Activated CD4-positive, alpha-beta T cell treated with anti-CD3 and anti-CD28 coated beads for 1 hour (primary cell): ENCODE data around the gene SHANK1.

Experiments
- DNase-seq: peaks from one replicate; pipeline ENCODE4 v3.0.0-alpha.2; 2020

SHANK1 gene

DNA sequence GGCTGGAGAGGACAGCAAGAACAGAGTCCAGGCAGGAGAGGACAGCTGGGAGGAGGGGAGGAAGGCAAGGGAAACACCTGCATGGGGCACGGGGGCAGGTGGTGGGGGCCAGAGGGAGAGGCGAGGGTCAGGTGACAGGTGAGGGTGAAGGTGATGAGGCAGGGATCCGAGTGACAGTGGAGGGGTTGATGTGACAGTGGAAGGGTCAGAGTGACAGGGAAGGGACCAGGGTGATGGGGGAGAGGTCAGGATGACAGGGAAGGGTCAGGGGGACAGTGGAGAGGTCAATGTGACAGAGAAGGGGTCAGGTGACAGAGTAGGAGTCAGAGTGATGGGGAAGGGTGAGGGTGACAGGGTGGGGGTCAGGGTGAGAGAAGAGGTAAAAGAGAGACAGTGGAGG lies 41.3 kb downstream of the SHANK1 start:
- DNase-seq, result no peak

- DNase-seq, result no peak
Measured at GRCh38 chr19:50677636-50678035, 42.0 kb downstream of the SHANK1 start.

DNA sequence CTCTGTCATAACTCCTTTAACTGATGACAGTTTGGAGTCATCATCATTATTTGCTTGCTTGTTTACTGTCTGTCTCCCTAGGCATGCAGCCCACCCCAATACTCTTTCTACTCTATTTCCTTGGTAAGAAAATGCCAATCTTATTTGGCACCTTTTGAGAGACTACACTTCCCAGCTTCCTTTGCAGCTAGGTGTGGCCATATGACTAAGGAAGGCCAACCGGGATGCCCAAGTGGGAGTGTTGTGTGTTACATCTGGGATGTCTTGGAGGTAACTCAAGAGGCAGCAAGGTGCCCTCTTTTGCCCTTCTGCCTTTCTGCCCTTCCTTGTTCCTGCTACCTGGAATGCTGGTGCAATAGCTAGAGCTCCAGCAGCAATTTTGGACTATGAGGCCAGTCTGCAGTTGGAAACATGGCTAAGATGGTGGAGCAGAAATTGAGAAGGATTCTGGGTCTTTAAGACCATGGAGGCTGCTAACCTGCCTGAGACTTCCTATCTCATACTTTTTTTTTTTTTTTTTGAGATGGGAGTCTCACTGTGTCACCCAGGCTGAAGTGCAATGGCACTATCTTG lies 42.9 kb downstream of the SHANK1 start:
- no peak for DNase-seq

GRCh38 chr19:50673118-50673517 lies 46.5 kb downstream of the SHANK1 start:
- no peak for DNase-seq

DNA sequence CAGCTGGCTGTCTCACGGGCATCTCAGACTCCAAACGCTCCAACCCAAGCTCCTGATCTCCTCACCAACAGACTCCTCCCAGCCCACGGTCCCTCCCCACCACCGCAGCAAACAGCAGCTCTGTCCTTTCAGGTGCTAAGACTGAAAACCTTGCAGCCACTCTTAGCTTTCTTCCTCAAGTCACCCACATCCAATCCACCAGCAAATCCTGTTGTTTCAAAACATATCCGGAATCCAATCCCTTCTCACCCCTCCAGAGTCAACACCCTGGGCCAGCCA lies 49.6 kb downstream of the SHANK1 start:
- DNase-seq, result no peak

DNA sequence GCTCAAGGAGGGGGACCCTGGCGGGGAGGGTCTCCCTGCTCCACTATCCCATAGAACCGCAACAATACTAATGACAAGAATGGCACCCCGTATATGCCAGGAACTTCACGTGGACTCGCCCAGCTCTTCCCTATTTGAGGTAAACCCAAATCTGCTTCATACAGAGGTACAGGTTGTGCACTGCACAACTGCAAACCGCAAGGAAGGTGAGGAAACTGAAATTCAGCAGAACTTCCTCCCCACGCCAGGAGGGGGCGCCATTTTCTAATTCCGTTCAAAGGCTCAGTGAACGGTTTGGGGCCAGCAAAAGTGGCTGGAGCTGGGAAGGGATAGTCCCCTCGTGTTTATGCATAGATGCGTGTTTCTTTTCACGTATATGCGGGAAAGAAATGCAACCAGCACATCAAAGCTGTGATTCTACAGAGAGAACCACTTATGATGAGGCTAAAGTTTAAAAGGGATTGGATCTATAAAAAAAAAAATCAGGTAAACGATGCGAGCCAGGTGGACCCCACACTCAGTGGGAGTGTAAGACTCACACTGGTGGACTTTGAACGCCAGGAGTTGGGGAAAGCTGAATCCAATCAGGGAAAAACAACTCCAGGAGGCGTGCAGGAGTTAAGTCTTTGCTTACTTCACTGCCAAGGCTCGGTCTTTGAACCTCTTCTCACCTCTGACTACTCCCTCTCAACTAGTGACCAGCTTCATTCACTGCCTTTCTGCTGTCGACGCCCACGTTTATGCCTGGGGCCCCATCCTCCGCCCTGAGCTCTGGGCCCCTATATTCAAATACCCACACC lies 50.1 kb downstream of the SHANK1 start:
- DNase-seq, result no peak

GRCh38 chr19:50668879-50669278 lies 50.7 kb downstream of the SHANK1 start:
- no peak for DNase-seq

DNA sequence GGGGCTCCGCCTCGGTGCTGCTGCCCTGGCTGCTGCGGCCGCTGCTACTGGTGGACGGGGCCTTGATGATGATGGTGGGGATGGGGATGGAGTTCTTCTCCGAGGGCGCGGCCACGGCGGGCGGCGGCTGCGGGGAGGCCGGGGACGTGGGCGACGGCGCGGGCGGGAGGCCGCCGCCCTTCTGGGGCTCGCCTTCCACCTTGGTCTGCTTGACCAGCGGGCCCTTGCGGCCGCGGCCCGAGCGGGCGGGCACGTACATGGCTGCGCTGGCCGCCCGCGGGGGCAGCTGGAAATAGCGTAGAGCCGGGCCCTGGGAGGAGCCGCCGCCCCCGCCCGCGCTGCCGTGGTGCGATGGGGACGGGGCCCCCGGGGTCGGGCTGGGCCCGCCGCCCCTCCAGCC lies 51.2 kb downstream of the SHANK1 start:
- DNase-seq, result no peak

GRCh38 chr19:50667759-50668231 lies 51.8 kb downstream of the SHANK1 start:
- DNase-seq, result no peak

- DNase-seq, result no peak
Measured at GRCh38 chr19:50667177-50667758, 52.3 kb downstream of the SHANK1 start.

DNA sequence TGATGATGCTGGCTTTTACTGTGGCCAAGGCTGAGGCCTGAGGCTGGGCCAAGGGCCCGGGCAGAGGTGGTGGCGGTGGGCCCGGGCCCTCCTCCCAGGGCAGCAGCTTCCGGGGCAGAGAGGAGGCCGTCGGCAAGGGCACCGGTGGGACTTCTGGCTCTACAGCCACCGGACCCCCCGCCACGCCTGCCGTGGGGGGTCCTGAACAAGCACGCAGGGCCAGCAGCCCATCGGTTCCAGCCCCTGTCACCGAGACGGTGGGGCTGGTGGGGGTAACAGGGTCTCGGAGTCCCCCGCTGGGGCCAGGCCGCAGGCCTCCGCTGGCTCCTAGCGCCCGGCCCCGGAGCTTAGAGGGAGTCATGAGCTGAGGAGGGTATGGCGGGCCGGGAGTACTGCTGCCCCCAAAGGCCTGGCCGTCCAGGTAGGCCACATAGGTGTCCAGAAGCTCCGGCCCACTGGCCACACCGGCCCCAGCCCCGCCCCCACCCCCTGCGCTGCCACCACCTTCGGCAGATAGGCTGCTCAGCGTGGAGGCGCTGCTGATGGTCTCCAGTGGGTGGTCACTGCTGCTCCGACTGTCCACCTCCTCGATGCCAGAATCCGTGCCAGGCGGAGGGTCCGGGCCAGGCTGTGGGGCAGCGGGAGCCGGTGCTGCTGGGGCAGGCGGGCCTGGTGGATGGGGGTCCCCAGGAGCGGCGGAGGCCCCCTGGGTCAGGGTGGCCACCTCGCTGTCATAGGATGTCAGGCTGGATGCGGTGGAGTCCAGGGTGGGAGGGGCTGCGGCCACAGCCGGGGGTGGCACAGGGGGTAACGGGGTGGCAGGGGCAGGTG lies 53.0 kb downstream of the SHANK1 start:
- DNase-seq, result no peak

DNA sequence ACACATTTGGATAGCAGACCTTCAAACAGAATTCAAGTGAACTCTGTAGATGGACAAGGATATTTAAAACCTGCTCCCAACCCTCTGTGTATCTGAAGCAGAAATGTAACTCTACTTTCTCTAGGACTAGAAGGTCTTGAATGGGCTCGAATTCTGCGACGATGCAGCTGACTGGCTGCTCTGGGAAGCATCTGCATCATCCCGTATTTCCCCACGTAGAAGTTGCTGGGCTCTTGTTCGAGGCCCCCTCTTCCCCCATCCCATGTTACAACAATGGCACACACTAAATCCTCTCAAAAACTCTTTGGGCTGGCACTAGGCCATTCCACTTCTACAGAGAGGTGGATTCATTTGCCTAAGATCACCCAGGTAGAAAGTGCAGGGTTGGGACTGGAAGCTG lies 55.4 kb downstream of the SHANK1 start:
- no peak for DNase-seq

- DNase-seq, result no peak
Measured at GRCh38 chr19:50663482-50663790, 56.2 kb downstream of the SHANK1 start.

GRCh38 chr19:50662651-50663481 lies 56.7 kb downstream of the SHANK1 start:
- DNase-seq, result no peak

- no peak for DNase-seq
Measured at GRCh38 chr19:50661766-50662650, 57.6 kb downstream of the SHANK1 start.

GRCh38 chr19:50661023-50661422 lies 58.6 kb downstream of the SHANK1 start:
- no peak for DNase-seq

GRCh38 chr19:50660088-50660366 lies 59.6 kb downstream of the SHANK1 start:
- DNase-seq, result no peak

GRCh38 chr19:50659318-50660087 lies 60.1 kb downstream of the SHANK1 start:
- no peak for DNase-seq

DNA sequence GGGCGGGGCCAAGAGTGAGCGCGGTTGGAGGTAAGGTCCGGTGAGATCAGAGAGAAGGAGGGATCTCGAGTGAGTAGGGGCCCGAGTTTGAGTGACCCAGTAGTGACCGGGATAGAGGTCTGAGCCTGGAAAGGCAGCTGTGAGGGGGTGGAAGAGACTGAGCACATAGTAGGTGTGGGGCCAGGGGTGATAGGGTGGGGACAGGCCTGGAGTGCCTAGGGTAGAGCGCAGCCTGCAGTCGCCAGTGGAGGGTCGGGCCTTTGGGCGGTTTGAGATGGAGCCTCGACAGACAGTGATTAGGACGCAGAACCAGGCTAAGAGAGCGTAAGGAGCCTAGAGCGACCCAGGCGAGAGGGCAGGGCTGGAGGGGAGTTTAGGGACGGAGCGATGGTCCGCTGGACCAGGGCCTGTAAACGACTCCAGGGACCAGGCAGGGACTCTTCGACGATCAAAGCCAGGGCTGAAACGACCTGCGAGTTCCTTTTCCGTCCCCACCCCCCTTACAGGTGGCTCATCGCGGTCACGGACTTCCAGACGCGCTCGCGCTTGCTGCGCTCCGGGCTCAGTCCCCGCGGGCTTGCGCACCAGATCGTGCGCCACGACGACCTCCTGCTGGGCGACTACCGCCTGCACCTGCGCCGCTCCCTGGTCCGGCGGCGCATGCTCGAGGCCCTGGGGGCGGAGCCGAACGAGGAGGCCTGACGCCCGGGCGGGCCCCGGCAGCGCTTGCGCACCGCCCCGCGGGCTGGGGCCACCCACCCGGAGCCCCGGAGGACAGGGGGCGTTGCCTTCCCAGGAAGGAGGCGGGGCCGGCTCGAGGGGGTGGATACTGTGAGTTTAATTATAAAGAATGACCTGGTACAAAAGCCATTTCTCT lies 60.9 kb downstream of the SHANK1 start:
- peak; percentile 28 for DNase-seq
